NCI-H1048 (cell line): ENCODE measurements around the gene USF2.
"Not testable (repeated sequence)": the region's sequence is repeated elsewhere in the genome, so short reads cannot be mapped to it uniquely, and the experiment has no call there.

ENCODE experiments used
- DNase-seq: peaks from one replicate; lab custom pipeline; 2025; lab: John Stamatoyannopoulos, UW

USF2 gene, protein sequence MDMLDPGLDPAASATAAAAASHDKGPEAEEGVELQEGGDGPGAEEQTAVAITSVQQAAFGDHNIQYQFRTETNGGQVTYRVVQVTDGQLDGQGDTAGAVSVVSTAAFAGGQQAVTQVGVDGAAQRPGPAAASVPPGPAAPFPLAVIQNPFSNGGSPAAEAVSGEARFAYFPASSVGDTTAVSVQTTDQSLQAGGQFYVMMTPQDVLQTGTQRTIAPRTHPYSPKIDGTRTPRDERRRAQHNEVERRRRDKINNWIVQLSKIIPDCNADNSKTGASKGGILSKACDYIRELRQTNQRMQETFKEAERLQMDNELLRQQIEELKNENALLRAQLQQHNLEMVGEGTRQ

DNA sequence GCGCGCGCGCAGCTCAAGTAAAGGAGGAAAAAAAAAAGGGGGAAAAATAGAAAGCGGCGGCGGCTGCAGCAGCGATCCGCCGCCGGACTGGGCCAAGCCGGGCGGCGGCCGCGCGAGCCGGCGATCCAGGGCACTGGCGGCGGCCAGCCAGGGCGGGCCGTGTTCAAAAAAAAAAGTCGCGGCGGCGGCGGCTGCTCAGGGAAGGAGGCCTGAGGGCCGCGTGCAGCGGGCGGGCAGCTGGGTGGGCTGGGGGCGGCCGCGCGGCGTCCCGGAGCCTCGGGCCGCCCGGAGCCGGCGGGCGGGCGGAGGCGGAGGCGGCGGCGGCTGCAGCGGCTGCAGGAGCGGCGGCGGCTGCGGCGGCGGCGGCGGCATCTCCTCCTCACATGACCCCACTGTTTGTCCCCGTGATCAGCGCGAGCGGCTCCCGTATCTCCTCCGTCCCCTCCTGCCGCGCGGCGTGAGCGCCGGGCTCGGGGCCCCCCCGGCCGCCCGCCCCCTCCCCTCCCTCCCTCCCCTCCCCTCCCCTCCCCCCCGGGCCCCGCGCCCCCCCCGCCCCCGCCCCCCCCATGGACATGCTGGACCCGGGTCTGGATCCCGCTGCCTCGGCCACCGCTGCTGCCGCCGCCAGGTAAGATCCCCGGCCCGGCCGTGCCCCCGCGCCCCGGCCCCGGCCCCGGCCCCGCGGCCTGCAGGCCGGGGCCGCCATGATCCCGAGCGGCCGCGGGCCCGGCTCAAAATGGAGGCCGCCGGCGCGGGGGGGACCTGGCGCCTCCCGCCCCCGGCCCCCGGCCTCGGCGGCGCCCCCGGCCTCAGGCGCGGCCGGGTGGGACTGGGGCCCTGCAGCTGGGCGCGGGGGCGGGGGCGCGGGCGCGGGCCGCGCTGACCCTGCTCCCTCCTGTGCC is at the start of gene USF2:
Gene USF2, plus strand, starts transcription at position 427 of the 902 bp plus-strand sequence. Its CDS starts 140 bp downstream, at position 567.
- peak; percentile 25 for DNase-seq

DNA sequence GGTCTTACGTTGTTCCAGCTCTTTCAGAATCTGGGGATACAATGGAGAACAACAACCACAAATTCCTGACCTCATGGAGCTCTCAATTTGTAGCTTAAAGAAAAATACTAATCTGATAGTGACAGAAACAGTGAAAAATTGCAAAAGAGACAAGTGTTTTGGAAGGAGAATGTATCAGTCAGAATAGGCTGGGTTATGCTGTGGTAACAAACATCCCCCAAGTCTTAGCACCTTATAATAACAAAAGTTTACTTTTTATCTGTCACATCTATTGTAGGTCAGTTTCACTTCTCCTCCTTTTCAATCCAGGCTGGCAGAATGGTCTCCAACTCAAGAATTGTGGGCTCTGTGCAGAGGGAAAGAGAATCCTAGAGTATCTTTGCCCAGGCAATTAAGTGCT is 49.8 kb upstream of the USF2 start:
- no peak for DNase-seq

DNA sequence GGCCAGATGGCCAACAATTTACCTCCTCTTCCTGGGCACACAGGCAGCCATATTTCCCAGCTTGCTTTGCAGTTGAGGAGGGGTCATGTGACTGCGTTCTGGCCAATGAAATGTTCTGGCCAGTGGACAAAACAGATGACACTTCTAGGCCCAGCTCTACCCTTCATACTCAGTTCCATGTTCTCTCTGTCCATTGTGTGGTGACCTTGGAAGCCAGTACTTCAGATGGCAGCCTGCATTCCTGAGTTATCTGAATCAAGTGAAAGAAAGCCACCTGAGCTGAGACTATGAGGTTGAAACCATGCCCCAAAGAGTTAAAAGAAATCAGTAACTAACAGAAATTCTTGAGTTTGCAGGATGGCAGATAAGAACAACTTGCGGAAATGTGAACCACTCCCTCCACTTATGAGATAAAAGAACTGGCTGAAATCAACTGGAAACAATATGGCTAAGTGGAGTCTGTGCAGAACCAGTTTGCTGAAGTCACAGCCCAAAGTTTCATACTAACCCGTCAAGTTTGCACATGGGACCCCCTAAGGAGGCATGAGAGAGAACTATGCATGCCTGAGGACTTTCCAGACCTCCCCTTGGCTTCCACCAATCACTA is 48.3 kb upstream of the USF2 start:
- DNase-seq: no peak

DNA sequence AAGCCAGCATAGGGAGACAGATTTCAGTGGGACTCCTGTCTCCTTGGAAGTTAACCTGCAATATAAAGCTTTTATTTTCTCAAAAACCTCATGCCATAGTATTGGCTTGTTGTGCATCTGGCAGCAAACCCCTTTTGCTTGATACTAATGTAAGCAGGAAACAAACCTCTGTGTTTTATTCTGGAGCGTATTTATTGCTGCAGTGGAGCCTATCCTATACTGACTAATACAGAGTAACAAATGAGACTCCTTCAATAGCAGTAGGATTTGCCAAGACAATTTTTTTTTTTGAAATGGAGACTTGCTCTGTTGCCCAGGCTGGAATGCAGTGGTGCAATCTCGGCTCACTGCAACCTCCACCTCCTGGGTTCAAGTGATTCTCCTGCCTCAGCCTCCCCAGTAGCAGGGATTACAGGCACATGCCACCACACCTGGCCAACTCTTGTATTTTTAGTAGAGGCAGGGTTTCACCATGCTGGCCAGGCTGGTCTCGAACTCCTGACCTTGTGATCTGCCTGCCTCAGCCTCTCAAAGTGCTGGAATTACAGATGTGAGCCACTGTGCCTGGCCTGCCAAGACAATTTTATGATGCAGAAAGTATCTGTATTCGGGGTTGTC is 47.7 kb upstream of the USF2 start:
- DNase-seq: not testable (repeated sequence)

DNA sequence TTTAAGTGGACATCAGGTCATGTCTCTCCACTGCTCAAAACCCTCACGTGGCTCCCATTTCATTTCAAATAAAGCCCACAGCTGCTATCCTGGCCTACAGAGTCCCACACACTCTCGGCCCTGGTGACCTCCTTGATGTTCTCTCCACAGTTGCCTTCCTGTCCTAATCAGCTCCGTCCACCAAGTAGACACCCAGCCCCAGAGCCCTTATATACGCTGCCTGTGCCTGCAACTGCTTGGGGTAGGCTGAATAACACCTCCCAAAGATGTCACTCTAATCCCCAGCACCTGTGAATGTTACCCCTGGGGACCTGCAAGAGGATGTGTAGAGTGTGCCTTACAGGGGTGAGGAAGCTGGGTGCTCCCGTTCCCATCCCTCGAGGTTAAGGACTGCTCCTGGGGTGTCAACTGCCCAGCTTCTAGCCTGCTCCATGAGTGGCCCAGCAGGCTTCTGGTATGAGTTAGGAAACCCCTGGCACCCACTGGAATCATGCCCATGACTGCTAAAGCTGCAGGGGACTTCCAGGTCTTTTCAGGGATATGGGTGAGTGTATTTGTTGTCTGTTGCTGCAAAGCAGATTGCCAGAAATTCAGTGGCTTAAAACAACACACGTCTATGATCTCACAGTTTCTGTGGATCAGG is 46.3 kb upstream of the USF2 start:
- DNase-seq: no peak

DNA sequence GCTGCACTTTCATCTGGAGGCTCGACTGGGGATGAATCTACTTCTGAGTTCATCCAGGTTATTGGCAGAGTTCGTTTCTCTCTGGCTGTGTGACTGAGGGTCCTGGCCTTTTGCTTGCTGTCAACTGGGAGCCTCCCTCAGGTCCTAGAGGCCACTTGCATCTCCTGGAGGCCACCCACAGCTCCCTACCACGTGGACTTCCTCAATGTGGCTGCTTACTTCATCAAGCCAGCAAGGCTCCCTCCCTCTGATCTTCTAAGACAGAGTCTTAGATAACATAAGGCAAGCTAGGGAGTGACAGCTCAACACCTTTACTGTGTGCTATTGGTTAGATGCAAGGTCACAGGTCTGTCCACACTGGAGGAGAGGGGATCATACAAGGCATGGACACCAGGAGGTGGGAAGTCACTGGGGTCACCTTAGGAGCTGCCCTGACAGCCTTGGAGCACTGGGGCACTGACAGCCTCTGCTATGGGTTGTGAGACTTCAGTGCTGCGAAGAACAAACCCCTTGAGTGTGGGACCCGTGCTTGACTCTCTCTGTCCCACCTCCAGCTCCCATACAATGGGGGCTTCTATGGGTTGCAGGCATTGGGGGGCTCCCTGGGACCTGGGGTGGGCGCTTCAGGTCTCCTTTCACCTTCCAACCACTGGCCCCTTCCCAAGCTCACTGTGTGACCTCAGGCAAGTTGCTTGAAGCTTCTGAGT is 45.5 kb upstream of the USF2 start:
- DNase-seq: no peak

DNA sequence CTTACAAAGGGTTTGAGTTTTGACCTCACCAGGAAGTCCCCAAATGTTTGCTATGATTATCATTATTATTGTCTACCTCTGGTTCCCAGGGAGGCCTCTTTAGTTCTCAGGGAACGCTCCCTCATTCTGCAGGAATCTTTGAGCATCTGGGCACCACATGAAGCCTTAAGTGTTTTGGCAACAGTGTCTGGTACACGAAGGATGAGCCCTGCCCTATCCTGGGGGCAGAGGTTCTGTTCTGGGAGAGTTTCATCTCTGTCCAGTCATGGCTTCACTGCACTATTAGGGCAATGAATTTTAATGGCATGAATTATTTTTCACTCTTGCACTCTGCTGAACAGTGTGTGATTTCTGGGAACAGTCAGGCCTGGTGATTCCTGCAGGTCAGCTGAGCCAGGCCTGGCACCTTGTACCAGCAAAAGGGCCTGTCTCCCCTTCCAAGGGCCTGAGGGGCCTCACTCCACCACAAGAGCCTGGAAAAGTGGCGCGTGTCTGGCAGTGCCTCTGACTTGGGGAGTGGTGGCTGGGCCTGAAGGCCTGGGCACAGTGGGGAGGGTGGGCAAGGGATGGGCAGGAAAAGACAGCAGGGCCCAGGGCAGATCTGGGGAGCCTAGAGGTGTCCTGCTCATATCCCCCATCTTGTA is 44.8 kb upstream of the USF2 start:
- no peak for DNase-seq

DNA sequence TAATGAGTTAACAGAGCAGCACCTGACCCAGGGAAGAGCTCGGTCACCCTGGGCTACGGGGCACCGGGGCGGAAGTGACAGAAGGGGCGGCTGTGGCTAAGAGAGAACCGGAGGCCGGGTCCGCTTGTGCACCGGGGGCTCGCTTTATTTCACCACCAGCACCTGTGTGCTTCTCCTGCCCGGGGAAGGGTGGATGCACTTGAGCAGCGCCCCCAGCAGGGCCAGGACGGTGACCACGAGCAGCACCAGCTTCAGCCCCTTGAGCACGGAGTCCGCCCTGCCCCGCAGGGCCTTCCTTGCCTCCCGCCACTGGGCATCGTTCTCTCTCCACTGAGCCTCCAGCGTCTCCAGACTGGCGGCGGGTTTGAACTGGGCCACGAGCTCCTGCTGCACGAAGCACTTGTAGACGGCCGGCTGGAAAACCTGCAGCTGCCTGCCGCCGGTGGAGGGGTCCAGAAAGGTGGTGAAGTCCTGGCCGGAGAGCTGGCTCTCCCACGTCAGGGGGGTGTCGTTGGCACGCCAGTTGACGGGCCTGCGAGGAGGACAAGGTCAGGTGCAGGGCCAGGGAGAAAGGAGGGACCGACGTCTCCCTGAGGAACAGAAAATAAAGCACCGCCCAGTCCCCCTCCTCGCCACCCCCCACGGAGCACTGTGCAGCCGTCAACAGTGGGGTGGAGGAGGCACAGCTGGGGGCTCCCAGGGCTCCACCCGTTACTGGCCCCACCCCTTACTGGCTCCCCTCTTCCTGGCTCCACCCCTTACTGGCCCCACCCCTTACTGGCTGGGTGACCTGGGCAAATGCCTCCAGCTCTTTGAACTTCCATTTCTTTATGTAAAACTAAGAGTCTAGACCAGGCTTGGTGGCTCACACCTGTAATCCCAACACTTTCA is 43.8 kb upstream of the USF2 start:
- no peak for DNase-seq

DNA sequence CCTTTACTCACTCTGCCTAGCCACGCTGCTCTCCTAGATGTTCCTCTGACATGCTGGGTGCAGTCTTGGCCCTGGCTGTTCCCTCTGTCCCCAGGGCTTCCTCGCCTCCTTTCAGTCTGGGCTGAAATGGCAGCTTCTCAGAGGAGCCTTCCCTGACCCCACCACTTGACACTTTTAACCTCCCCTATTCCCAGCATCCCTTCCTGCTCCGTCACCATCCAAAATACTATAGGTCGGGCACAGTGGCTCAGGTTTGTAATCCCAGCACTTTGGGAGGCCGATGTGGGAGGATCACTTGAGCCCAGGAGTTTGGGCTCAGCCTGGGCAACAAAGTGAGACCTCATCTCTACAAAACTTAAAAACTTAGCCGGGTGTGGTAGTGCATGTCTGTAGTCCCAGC is 42.8 kb upstream of the USF2 start:
- DNase-seq: no peak

DNA sequence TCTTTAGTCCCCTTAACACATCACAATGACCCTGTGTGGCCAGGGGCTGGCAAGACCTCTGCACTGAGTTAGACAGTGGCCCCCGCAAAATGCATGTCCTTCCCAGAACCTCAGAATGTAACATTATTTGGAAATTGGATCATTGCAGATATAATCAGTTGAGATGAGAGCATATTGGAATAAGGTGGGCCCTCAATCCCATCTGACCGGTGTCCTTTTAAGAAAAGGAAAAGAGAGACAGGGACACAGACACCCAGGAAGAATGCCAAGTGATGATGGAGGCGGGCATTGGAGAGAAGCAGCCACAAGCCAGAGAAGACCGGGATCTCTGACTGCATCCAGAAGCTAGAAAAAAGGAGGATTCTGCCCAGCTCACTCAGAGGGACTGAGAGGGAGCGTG is 42.0 kb upstream of the USF2 start:
- no peak for DNase-seq

DNA sequence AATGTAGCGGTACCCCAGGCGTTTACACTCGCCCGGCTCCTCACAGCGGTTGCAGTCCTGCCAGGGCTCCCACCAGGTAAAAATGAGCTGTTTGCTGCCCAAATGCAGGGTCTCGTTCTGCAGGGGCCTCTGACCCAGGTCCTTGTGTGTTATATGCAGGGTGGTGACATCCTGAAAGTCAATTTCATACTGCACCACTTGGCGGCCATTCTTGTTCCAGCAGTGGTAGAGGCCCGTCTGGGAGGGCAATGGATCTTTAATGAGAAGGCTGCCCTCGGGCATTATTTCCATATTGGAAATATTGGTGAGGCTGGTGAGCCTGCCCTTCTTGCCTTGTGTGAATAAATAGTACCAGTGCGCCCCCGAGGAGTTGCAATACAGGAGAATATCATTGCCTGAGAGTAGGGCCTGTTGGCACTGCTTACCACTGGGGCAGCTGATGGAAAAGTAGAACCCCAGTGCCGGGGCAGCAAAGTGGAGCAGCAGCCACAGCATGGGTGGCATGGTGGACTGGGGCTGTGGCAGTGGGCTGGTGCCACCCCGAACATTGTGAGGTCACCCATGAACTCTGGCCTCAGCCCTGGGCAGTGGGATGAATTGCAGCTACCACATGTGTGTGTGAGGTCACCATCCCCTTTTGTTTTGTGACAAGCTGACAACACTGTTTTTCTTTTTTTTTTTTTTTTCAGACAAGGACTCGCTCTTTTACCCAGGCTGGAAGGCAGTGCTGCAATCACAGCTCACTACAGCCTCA is 40.4 kb upstream of the USF2 start, which contains the start of gene FAM187B:
Gene FAM187B, minus strand, starts transcription at position 563 of the 754 bp plus-strand sequence. Its CDS starts 59 bp downstream, at position 504.
- no peak for DNase-seq

DNA sequence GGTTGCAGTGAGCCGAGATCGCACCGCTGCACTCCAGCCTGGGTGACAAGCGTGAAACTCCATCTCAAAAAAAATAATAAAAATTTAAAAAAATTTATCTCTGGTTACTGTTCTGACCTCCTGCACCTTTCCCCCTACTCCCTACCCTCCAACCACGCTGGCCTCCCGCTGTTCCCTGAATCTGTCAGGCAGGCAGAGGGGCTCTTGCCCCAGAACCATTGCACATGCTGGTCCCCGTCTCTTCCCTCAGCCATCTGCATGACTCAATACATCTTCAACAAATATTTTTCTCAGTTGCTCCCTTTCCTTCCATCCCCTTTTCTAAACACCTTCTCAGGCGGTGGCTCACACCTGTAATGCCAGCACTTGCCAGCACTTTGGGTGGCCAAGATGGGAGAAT is 39.2 kb upstream of the USF2 start:
- DNase-seq: no peak

DNA sequence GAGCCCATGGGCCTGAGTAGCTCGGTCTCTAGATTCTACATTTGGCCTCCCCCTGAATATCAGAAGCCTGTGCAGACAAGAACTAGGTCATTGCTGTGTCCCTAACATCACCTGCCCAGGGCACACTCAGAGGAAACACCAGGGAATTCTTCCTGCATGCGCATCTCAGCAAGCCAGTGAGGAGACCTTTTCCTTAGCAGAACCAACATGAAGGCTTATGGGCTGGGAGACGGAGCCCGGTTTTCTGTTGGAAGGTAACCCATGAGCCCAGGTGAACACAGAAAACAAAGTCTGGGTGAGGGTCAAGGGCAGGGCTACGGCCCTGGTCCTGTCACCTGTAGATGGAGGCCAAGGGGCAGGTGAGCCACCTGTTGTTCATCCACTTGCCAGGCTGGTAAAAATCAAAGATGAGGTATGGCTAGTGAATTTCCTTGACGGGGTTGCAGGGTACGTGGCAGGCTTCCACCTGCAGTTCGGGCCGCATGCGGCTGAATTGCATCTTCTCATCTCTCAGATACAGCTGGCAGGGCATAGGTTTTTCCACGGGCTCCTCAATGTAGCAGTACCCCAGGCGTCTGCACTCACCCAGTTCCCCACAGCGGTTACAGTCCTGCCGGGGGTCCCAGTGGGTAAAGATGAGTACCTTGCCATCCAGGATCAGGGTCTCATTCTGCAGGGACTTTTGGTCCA is 36.7 kb upstream of the USF2 start:
- DNase-seq: no peak

DNA sequence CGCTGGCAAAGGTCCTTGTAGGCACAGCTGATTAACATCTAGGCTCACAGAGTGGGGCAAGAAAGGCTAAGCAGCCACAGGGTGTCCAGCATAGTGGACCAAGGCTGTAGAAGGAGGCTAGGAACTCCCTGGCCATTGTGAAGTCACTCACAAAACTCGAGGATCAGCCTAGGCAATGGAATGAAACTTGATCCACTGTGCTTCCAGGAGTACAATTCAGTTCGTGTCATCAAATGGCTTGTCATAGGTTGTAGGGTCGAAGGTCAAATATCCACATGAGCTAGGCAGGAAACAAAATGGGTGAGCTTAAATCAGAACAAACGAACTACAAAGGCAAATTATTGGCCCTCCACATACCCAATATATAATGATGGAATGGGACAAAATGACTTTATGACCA is 35.9 kb upstream of the USF2 start:
- DNase-seq: no peak

DNA sequence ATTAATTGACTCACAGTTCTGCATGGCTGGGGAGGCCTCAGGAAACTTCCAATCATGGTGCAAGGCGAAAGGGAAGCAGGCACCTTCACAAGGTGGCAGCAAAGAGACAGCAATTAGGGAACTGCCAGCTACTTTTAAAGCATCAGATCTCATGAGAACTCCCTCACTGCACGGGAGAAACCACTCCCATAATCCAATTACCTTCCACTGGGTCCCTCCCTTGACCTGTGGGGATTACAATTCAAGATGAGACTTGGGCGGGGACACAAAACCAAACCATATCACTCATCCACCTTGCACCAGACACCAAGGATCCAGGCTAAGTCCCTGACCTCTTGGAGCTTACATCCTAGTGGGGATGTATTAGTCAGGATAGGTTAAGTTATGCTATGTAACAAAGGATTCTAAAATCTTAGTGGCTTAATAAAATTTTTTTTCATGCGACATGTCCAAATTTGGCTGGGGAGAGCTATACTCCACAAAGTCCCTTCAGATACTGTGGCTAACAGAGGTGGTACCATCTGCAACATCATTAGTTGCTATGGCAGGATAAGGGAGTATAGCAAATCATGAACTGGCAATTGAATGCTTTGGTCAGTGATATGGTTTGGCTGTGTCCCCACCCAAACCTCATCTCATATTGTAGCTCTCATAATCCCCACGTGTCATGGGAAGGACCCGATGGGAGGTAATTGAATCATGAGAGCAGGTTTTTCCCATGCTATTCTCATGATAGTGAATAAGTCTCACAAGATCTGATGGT is 31.9 kb upstream of the USF2 start:
- DNase-seq: no peak

DNA sequence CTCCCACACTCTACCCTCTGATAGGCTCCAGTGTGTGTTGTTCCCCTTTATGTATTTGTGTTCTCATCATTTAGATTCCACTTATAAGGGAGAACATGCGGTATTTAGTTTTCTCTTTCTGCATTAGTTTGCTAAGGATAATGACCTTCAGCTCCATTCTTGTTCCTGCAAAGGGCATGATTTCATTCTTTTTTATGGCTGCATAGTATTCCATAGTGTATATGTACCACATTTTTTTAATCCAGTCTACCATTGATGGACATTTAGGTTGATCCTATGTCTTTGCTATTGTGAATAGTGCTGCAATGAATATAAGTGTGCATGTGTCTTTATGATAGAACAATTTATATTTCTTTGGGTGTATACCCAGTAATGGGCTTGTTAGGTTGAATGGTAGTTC is 29.2 kb upstream of the USF2 start:
- not testable (repeated sequence) for DNase-seq

DNA sequence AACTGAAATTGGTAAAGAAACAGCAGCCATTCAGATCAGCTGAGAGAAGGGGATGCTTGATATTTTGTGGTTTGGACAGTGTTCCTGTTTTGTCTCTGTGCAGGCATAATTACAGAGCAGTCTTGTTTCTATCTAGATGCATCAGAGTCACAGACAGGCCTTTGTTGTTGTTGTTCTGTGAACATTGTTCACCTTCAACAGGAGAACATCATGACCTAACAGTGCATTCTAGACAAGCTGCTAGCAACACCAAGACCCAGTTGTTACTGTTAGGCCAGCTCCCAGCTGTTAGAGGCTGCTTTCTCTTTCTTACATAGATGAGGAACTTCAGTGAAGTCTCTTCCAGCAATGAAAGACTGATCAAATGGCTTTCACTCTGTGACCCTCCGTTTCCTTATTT is 28.4 kb upstream of the USF2 start:
- DNase-seq: no peak
